Activated T-helper 9 cell treated with anti-CD3 and anti-CD28 coated beads, Interleukin-2, amount 50 U/mL, for 16 hours (primary cell): Measurements from ENCODE around the gene ATP2B2.

Experiments
- DNase-seq: peaks from one replicate; pipeline ENCODE4 v3.0.0-alpha.2; 2020; ENCODE audit warnings: low read depth

ATP2B2 gene

GRCh38 chr3:10358309-10358980, 146.9 kb downstream of the ATP2B2 start:
- DNase-seq = no peak

GRCh38 chr3:10357592-10358308, 147.6 kb downstream of the ATP2B2 start:
- DNase-seq = no peak

- DNase-seq = no peak
These were observed 148.3 kb downstream of the ATP2B2 start for GRCh38 chr3:10357095-10357494.

GRCh38 chr3:10356461-10356981, 148.9 kb downstream of the ATP2B2 start:
- no peak for DNase-seq

GRCh38 chr3:10354361-10355015, 150.9 kb downstream of the ATP2B2 start:
- no peak for DNase-seq

GRCh38 chr3:10353661-10354360, 151.6 kb downstream of the ATP2B2 start:
- DNase-seq = no peak

- no peak for DNase-seq
These were observed 152.2 kb downstream of the ATP2B2 start for GRCh38 chr3:10353160-10353559.

- no peak for DNase-seq
These were observed 153.1 kb downstream of the ATP2B2 start for GRCh38 chr3:10352146-10352911.

- no peak for DNase-seq
These were observed 154.2 kb downstream of the ATP2B2 start for GRCh38 chr3:10351013-10351735.

- no peak for DNase-seq
These were observed 154.9 kb downstream of the ATP2B2 start for GRCh38 chr3:10350324-10350985.

- no peak for DNase-seq
These were observed 155.6 kb downstream of the ATP2B2 start for GRCh38 chr3:10349801-10350200.

GRCh38 chr3:10348404-10348721, 157.0 kb downstream of the ATP2B2 start:
- no peak for DNase-seq

- no peak for DNase-seq
These were observed 157.6 kb downstream of the ATP2B2 start for GRCh38 chr3:10347648-10348403.

- DNase-seq = no peak
These were observed 159.5 kb downstream of the ATP2B2 start for GRCh38 chr3:10345911-10346310.

GRCh38 chr3:10344944-10345575, 160.3 kb downstream of the ATP2B2 start:
- DNase-seq = no peak

- peak; percentile 40 for DNase-seq
These were observed 161.0 kb downstream of the ATP2B2 start for GRCh38 chr3:10344147-10344943.

GRCh38 chr3:10343526-10343925, 161.9 kb downstream of the ATP2B2 start:
- DNase-seq = no peak

- no peak for DNase-seq
These were observed 162.6 kb downstream of the ATP2B2 start for GRCh38 chr3:10342781-10343180.
